GDM1 (cell line): ENCODE measurements around the gene DPF3.

ENCODE experiments used
- DNase-seq: peaks from one replicate; lab custom pipeline; 2025; lab: John Stamatoyannopoulos, UW

The DPF3 gene

DNA sequence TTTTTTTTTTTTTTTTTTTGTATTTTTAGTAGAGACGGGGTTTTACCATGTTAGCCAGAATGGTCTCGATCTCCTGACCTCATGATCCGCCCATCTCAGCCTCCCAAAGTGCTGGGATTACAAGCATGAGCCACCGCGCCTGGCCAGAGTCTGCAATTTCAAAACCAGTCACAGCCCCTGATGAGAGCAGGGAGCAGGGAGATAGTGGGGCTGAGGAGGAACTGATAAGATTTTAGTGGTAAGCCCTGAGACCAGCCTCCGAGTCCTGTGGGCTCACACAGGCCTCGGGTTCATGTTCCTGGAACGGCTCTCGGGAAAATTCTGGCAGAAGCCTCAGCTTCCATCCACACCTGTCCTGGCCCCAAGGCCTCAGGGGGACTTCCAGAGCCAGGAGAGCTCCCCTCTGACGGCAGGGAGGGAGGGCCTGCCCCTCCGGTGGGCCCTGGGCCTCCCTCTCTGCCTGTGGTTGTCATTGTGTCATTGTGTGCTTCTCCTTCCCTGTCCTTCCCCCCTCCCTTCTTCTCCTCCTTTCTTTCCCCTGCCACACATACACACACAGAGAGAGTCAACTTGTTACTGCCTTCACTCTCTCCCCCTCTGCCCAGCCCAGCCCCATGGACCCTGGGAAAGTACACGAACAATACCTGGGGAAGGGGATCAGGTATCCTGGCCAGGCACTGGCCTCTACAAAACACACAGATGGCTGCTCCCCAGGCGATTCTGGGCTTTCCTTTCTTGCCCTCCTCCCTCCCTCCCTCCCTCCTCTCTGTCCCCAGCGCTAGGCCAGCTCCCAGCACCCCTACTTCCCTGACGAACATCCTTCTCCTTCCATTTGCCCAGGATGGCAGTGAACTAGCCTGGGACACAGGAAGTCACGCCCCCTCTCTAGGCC is 294.1 kb downstream of the DPF3 start:
- no peak for DNase-seq

DNA sequence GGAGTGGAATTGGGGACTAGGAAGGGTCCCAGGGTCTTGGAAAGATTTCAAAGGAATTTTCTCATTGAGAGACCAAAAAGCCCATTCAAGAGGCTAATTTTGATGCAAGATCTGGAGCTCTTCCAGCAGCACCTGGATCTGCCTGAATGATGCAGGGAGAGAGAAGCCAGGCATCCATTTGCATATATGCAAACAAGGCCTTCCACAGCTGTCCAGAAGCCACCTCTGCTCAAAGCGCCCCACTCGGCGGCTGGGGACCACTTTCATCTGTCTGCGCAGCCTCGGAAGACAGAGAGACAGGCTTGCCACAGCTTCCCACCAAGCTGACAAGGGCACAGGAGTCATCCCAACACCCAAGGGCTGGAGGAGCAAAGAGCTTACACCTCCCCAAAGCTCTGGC is 295.6 kb downstream of the DPF3 start:
- DNase-seq = no peak

DNA sequence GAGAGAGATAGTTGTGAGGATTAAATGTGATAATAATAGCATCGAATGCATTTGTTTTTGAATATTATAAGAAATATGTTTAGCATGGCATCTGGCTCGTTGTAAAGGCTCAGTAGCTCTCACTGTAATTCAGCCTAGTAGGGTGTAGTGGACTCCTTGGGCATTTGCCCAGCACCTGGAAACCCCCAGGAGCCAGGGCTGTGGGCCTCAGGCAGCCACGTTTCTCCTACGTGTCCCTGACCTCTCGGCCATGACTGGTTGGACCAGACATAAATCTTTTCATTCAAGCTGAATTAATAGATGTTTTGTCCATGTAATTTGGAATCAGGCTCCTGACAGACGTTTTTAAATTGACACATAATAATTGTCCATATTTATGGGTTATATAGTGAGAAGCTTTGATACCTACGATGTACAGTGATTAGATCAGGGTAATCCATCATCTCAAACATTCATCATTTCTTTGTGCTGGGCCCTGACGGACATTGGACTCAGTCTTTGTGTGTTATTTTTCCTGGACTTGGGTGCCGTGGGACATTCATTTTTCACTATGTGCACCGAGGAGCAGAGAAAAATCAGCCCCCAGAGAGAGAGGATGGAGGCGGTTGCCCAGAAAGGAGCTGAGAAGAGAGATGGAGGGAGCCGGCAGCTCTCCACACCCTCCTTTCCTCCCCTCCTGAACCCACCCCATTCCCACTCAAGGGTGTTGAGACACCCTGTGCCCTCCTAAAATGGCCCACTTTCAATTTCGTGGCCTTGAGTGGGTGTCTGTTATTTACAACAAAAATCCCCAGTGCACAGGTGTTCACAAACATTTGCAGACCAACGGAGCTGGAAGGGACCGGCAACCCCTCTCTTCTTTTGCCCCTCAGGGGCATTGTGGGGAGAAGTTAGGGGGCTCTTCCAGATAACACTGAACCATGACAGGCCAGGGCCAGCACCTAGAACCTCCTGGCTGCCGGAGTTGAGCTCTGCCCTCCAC is 296.4 kb downstream of the DPF3 start:
- DNase-seq = no peak

DNA sequence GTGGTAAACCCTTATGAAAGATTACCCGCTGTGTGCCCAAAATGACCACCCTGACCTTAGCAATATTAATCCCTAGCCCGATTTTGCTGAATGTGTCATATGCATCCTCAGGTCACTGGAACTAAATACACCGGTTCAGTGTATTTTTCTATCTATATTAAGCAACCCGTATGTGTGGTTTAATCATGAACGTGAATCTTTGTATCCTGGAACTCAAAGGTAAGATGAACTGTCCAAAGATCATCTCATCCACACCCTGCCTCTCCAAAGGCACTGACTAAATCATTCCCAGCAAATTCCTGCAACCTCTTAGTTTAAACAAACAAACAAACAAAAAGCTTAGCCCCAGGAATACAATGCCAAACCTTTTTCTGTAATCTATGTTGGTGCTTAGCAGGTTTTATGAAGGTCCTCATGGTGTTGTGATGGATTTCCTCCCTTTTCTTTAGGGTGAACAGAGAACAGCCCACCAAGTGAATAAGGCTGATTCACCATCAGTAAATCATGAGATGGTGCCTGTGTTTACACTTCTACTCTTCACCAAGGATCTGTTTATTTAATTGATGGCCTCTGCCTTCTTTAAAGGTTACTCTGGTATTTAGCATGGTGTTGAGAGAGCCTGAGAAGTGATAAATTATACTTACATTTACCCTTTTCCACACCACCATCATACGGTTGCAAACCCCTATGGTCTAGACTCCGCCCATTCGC is 298.6 kb downstream of the DPF3 start:
- DNase-seq = no peak

DNA sequence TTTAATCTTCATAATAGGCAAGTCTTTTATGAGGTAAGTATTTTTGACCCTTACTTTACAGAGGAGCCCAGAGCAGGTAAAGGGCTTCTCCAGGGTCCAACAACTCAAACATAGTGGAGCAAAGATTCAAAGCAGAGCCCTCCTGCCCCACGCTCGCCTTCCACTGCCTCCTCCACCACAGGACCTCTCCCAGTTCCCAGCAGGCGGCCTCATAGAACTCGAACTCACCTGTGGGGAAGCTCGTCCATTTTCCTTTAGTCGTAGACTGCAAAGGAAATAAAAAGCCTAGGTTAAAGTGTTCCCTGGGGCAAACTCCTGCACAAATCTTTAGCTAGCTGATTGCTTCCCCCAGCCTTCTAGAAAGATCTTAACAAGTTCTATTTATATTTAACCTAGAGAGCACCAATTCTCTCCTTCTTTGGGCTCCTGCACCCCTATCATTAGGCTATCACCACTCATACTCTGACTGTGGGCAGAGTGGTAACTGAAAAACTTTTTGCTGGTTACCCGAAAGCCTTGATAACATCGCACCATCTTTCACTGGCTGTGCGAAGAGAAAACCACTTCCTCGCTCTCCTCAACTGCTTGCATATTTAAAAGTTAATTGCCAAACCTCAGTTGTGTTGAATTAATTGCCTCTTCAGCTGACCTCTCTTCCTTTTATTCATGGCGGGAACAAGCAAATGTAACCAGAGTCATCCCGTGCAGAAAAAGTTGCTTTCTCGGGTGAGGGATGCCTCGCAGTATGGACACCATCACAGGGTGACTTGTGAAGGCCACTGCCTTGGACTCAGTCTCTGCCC is 299.6 kb downstream of the DPF3 start:
- no peak for DNase-seq

DNA sequence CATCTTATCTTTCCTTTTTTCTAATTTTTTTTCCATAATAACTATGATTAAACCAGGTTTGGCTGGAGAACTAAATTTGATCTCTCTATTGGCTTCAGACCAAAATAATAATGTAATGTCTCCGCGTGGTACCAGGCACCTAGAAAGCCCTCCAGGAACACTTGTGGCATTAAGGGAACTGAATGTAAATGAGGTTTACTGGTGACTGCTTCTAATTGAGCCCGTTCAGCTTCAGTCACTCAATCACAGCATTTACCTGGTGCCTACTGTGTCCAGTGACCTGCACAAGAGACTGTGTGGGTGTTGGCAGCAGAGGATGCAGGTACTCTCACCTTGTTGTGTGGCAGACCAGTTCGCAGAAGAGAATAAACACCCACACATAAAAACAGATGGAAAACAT is 302.5 kb downstream of the DPF3 start:
- no peak for DNase-seq

DNA sequence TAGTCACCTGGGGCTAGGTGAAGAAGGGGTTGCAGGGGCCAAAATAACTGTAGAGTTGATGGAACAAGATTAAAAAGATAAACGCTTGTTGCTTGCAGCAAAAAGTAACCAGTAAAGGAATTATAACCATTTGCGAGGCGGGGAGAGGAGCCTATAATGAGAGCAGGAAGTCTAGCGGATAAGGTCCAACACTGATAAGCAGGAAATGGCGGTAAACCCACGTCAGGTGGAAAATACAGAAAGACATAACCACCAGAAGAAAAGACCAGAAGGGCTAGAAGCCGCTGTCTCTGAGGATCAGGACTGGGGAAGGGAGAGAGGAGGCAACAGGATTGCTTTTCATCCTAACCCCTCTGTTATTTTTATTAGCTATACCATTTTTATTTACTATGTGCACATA is 303.3 kb downstream of the DPF3 start:
- no peak for DNase-seq

DNA sequence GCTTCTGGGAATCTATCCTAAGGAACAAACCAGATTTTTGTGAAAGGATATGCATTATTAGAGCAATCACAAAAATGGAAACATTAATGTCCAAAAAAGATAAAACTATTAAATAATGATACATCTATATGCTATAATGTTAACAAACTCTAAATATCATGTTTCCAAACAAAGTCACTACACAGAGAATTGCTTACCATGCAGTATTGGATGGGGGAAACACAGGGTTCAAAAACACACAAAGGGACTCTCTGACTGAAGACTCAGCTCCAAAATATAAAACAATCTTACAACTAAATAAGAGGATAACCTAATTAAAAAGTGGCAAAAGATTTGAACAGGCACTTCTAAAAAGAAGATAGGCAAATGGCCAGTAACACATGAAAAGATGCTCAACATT is 304.2 kb downstream of the DPF3 start:
- no peak for DNase-seq

DNA sequence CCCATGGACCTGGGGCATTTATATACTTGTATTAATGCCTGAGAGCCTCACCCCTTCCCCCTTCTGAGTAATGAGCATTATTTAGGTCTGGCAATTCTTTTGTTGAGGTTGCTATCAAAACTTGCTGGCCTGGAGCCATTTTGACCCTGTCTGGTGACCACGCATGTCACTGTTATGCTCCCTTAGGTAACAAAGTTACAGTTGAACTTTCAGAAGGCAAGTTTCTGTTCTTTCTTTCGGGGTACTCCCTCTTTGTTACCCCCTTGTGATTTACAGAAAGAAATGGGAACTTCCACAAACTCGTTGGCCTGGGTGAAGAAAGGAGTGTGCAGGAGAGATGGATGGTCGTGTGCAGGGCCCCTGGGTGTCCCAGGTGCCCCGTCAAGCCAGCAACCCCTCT is 305.4 kb downstream of the DPF3 start:
- no peak for DNase-seq

DNA sequence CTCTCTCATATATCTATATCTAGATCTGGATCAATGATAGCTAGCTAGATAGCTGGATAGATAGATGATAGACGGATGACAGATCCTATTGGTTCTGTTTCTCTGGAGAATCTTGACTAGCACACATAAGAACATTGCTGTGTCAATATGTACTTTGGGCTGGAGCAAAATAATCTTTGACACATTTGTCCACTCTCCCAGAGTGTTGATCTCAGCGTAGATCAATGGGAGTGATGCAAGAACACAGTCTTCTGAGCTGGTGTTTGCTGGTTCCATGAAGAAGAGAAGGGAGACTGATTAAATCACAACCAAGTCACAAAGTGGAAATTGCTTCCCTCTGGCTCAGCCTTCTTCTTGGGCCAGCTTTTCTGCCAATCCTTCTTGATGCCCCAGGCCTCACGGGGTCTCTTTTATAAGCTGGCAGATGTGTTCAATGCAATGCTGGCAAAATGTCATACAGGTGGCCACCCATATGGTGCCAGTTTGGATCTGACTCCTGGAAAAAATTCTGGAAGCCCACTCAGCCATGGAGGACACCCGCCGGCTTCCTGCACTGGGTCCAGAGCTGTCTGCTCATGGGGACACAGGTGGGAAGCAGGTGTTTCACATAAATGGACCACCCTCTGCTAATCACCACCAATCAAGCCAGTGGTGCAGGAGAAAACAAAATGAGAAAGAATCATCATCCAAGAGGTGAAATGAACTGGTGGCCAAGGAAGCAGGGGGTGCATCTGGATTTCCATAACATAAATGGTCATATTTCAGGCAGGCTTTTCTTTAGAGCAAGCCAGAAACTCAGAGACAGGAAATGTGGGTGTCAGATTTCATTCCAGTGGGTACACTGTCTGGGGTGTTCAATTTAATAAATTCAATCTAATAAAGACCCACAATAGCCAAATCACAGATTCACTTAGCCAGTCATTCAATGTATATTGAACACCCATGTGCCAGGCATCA is 310.3 kb downstream of the DPF3 start:
- DNase-seq = no peak

DNA sequence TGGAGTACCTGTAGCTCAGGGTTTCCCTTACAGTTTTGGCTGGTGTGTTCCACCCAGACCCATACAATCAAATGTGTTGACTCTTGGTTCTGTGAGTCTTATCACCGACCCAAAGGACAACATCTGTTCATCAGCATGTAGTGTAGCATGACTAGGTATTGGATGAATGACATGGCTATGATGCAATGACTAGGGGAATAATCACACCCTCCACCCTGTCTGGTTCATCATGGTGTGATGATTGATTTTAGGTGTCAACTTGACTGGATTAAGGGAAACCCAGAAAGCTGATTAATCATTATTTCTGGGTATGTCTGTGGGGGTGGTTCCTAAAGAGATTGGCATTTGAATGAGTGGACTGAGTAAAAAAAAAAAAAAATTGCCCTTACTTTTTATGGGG is 311.3 kb downstream of the DPF3 start:
- no peak for DNase-seq

DNA sequence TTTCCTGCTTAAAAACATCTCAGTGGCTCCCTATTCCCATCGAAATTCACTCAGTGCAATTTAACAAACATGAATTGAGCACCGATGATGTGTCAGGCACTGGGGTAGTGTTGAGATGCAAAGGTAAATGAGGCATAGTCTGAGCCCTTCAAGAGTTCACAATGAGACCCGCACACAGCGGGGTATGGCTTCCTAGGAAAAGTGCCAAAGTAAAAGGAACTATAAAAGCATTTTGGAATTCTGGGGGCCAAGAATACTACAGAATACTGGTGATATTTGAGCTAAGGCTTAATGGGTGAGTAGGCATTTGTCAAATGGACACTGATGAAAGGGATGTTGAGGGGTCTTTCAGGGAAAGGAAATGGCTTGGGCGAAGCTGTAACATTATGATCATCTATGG is 315.4 kb downstream of the DPF3 start:
- no peak for DNase-seq

DNA sequence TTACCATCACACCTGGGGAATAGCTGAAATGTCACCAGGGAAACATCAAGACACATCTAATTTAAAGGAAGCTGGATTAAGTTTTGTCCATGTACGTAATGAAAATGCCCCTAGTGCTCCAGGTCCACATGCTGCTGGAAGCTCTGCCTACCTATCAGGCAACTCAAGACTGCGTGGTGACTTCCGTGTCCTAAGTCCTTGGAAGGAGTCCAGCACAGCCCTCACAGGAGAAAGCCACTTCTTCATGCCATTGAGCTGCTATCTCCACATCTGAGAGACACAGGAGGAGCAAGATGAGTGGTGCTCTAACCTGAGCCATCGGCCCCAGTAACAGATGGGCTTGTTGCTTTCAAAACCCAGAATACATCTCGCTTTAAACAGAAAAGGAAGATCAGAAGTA is 316.4 kb downstream of the DPF3 start:
- no peak for DNase-seq

DNA sequence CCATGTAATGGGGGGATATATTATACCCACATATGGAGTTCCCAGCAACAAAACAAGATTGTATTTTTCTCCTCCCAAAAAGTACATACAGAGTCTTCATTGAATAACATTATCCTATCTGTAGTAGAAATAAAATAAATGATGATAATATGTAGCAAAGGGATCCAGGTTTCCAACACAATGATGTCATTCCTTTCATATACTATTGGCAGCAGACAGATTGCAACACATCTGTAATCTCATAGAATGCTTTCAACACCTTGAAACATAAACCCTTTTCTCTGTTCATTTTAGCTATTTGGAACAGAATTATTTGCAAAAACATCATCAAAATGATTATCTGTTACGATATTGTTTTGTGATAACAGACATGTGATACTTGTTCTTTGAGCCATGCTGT is 317.6 kb downstream of the DPF3 start:
- no peak for DNase-seq

DNA sequence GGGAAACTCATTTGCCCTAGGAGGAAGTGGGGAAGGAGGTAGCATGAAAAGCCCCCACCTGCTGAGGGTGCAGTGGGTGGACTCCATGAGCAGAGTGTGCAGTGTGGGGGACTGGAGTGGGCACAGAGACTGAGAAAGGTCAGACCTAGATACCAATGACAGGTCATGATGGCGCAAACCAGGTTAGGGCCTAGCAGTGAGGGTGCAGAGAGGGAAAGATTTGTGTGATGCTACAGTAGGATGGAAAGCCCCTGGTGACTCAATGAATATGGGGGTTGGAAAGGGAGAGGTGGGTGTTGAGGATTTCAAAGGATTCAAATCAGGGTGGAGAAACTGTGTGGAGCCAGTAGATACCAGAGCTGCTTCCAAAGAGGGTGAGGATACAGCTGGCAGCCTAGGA is 319.2 kb downstream of the DPF3 start:
- no peak for DNase-seq

DNA sequence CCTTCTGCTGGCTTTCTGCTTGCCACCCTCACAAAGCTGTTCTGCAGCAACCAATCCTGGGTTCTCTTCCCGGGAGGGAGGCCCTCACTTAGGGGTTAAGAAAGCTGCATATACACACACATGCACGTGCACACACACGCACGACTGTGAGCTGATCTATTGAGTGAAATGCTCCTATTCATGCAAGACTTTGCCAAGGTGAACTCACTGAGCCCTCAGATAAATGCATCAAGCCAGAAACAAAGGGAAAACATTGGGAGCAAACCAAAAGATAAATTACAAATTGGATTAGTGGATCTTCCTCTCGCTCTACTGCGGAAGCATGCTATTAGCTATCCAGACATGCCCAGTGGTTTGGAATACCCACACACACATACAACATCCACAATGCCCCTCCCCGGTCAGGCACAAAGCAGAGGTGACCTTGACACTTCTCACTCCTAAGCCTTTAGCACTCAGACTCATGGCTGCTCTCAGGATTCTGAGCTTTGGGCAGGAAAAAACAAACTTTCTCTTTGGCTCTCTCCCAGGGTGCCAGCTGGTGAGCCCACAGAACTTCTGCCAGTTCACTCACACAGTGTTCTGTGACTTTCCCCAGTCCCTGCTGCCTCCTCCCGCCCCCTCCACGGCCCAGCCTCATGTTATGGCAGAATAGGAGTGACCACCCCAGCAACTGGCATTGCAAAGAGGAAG is 320.0 kb downstream of the DPF3 start:
- no peak for DNase-seq
